ENCODE results near the gene DIS3L2.

DNA sequence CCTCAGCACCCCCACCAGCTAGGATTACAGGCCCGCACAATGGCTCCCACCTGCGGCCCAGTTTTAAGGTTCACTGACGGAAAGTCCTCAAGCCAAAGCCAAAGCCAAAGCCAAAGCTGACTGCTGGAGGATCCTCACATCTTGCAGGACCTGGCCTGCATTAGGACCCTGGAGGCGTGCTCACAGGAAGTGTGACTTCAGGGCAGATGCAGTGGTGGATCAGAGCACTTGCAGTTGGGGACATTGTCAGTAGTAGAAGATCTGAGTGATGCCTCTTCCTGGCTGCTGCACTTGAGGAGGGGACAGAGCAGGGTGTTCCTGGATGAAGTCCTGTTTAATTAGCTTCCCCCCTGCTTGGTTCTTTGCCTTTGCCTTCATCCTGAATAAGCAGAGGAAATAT lies 348.1 kb downstream of the DIS3L2 start:
- TF ChIP-seq FOXP2 (optimal IDR thresholded peaks at IDR 0.05; ENCODE audit: control extremely low read depth, extremely low read length, insufficient read depth) = no peak
- TF ChIP-seq EZH2 (IDR thresholded peaks at IDR 0.05) = no peak
